Mesenteric fat pad (tissue), 1 donor: Measurements from ENCODE around the gene EMC10. TPM values are rescaled to one million over a fixed set of nuclear protein-coding genes. Genes with fewer than 3 reads are reported as not detected.

Experiments used
- total RNA-seq: library from RNA; stranded (reverse); fragmentation: NEBNext Ultra II Directional; extraction: Animal tissue kit (Norgen Biotek cat#: 25700); gene quantifications from one replicate; pipeline ENCODE4 v1.2.1, GENCODE V29; 2021
- donor health status: DM: yes; HTN: yes; CAD: no.

The EMC10 gene
- total RNA-seq, 1 donor from 2014 or later = 53.3 TPM

Other genes starting within 250 kb of the EMC10 start
- gene KCNC3, start 147.1 kb upstream of the EMC10 start, total RNA-seq = 1.6 TPM
- 0.22 TPM for gene NAPSA, start 110.9 kb upstream of the EMC10 start, total RNA-seq
- gene NR1H2, start 100.0 kb upstream of the EMC10 start, total RNA-seq = 68.7 TPM
- gene POLD1, start 92.2 kb upstream of the EMC10 start, total RNA-seq = 13.9 TPM
- not detected for gene SPIB, start 57.6 kb upstream of the EMC10 start, total RNA-seq
- not detected for gene MYBPC2, start 43.6 kb upstream of the EMC10 start, total RNA-seq
- 0.35 TPM for gene GARIN5A, start 341 bp downstream of the EMC10 start, total RNA-seq
- gene JOSD2, start 34.7 kb downstream of the EMC10 start, total RNA-seq = 44.9 TPM
- gene ASPDH, start 37.4 kb downstream of the EMC10 start, total RNA-seq = not detected
- gene LRRC4B, start 91.9 kb downstream of the EMC10 start, total RNA-seq = 1.6 TPM
- 0.51 TPM for gene SYT3, start 163.4 kb downstream of the EMC10 start, total RNA-seq
- gene C19orf81, start 172.9 kb downstream of the EMC10 start, total RNA-seq = not detected
- 0.74 TPM for gene SHANK1, start 243.3 kb downstream of the EMC10 start, total RNA-seq
- 13.2 TPM for gene CLEC11A, start 246.9 kb downstream of the EMC10 start, total RNA-seq